Measurements from ENCODE around the gene POFUT2.

Gene POFUT2

DNA sequence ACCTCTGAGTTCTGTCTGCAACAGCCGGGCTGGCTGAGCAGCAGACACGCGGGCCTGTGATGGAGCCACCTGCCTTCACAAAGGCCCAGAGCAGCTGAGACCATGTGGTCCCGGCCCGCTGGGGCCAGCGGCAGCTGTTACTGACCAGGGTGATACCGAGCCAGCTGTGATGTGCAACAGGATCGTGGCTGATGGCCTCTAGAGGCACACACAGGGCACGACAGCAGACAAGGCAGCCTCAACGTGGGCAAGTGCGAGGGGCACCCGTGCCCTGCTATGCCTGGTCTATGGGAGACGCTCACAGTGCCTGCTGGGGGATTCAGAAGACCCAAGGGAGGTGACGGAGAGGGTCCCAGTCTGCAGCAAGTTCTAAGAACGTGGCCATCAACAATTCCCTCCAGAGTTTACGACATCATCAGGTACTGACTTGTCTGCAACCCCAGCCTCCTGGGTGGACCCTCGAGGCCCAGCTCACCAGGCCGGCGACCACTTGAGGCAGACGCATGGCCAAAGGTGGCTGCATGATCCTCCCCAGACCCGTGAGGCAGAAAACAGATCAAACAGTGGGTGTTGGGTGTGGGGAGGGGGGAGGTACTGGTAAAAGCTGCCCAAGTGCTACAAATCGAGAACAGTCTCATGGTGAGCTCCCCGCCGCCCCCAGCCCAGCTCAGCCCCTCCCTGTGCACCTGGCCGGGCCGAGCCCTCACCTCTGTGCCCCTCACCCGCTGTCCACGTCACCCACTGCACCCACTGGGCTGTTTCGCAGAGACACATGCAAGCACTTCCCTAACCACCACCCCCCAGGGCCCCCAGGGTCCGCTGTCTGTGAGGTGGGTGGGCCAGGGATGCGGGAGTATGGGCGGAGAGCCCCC, 6.0 kb downstream of the POFUT2 start:
- DNase-seq = no peak

- no peak for DNase-seq
Measured at GRCh38 chr21:45280969-45281368, 6.7 kb downstream of the POFUT2 start.

DNA sequence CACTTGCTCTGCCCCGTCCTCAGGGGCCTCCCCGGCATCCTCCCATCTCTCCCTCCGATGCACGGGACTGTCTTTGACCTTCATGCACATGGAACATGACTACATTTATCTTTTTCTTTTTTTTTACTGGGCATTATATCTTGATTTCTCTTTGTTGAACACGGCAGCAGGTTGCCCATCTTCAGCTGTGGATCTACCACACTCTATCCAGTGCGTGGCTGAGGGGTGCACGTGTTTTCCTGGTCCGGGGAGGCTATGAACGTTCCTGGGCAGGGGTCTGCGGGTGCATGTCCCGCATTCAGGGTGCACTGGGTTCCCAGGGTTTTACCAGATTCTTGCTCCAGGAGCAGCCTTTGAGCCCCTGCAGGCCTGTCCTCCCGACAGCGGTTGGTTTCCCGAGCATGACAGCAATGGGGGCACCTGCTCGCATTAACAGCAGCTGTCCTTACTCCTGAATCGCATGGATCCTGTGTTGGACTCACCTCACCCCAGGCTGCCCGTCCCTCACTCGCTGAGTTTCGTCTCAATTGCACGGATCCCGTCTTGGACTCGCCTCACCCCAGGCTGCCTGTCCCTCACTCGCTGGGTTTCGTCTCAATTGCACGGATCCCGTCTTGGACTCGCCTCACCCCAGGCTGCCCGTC, 7.4 kb downstream of the POFUT2 start:
- DNase-seq = no peak

- DNase-seq = no peak
Measured at GRCh38 chr21:45279446-45280177, 8.1 kb downstream of the POFUT2 start.

DNA sequence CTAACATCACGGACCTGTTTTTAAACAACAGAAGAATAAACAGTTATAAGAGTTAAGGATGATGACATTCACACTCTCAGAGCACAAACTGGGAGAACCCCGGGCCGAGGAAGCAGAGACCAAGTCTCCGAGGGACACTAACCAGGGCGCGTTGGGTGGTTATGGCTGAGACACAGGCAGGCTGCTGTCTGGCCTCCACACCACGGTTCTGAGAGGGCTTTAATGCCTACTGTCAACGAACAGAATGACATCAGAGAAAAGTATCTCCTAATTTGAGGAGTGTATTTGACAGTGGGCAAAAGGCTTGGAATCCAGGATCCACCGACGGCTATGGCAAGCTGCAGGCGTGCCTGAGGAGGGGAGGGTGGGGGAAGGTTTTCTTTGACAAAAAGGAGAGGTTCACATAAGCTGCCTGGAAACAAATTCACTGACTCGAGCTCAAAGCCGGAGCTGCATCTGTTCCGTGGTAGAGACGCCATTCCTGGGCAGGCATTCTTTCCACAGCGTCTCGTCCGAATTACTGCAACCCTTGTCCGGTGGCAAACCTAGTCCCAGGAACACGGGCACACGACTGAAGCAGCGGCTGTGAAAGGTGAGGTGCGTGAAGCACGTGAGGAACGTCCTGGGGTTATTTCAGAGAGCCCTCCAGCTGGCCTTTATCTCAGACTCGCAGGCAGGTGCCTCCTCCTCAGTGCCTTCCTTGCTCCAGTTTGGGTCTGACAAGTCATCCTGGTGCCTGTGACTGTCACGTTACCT, 9.4 kb downstream of the POFUT2 start:
- DNase-seq = no peak

- no peak for DNase-seq
Measured at GRCh38 chr21:45277101-45278045, 10.3 kb downstream of the POFUT2 start.

GRCh38 chr21:45276596-45276995, 11.1 kb downstream of the POFUT2 start:
- no peak for DNase-seq

- no peak for DNase-seq
Measured at GRCh38 chr21:45270306-45270821, 17.3 kb downstream of the POFUT2 start.

- DNase-seq = no peak
Measured at GRCh38 chr21:45269861-45270260, 17.8 kb downstream of the POFUT2 start.

GRCh38 chr21:45267390-45267760, 20.3 kb downstream of the POFUT2 start:
- no peak for DNase-seq

DNA sequence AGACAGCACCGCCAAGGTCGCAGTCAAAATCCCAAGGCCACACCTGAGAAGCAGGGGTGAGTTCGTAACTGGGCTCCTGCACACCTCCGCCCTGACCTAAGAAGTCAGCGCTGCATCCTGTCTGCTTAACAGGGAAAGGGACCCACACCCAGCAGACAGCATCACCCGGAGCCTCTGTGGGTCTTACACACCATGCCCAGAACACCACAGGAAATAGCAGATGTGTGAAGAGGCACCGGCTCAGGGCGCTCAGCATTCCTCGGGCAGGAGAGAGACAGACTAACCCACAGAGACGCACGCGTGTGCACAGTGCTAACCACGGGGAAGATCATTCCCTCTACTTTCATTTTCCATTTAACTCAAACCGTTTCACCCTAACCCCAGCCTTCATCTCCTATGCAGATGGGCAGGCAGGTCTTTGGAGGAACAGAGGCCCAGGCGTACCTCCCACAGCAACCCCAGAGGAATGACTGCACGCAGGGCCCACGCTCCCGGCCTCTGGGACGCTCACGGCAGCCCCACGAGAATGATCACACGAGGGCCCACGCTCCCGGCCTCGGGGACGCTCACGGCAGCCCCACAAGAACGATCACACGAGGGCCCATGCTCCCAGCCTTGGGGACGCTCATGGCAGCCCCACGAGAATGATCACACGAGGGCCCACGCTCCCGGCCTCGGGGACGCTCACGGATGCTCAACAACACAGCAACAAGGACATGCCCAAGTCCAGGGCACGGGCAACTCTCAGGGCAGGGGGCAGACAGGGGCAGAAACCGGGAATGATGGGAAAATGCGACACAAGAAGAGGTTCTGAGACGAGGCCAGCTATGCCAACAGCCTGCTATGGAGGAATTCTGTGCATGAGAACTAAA, 20.9 kb downstream of the POFUT2 start:
- no peak for DNase-seq

DNA sequence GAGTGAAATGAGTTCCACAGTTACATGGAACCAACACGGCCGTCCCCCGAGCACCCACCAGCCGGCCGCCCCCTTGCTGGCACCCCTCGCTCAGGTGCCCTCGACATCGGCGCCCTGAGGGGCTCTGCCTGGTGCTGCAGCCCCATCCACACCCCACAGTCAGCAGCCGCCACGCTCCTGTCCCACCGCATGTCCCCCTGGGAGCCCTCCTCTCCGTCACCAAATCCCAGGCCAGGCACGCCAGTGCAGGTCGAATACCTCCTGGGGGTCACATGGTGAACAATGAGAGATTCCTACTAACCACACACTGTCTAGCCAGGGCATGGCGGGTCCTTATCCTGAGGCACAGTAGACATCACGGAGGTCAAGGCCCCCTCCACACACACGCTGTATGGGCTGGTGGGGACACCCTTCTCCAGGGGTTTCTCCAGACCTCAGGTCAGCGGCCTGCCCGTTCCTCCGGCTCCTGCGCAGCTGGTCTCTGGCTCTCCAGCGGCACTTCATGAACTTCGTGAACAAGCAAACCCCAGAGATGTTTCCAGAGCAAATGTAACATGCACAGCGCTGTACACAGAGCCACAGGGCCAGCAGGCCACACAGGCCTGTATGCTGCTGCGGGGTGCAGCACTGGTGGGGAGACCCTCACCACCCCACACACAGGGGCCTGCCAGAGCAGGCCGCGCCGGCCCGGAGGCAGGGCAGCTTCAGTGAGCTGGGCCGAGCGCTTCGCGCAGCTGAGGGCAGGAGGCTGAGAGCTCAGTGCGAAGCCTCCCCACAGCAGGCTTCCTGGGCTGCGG, 21.8 kb downstream of the POFUT2 start:
- no peak for DNase-seq

DNA sequence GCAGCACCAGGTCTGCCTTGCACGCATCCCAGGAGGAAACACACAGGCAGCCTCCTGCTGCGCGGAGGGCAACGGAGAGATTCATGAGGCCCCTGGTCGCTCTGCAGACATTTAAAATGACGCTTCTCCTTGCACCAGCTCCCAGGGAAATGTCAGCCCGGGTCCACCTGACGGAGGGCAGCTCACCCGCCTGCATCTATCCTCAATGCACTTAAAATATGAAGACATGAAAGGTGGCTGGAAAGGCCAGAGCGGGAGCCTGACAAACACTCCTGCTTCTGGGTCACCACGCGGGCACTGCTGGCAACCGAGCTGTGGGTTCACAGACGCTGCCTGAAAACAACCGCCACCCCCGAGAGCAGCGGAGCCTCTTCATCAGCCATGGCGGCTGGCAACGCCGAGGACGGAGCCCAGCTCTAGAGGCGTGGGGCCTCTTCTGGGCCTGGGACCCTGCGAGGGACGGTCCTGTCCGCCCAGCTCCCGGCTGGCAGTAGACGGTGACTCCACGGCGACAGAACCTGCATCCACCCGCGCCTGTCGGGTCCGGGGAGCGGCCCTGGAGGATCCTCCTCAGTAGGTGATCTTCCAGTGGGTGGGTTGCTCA, 22.7 kb downstream of the POFUT2 start:
- DNase-seq = no peak

GRCh38 chr21:45264146-45264911, 23.4 kb downstream of the POFUT2 start:
- no peak for DNase-seq

DNA sequence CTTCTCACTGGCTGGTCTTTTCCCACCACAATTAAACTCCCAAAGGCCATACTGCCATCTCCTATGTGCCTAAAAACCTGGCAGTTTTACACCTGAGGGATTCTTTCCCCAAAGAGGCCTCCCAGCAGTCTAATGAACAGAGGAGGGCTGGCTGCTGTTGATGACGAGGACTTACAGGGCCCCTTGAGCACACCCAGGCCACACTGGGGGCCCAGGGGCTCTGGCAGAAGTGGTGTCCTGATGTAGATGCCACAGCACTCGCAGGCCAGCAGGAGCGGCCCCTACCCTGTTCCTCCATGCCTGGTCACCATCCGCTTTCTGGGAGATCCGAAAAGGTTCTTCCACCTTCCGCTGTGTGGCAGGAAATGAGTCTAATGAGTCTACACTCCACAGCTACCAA, 24.2 kb downstream of the POFUT2 start:
- DNase-seq = no peak

DNA sequence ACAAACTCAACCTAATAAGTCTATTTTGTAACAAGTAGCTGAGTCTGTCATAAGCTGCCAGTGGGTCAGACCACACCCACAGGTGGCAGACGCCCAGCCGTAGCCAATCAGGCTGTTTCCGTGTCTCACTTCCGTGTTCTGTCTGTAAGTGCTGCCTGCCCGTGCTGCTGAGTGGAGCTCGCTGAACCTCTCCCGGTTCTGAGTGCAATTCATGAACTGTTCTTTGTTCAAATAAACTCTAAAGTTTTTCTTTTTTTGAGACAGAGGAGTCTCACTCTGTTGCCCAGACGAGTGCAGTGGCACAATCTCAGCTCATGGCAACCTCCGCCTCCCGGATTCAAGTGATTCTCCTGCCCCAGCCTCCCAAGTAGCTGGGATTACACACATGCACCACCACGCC, 25.1 kb downstream of the POFUT2 start:
- no peak for DNase-seq

DNA sequence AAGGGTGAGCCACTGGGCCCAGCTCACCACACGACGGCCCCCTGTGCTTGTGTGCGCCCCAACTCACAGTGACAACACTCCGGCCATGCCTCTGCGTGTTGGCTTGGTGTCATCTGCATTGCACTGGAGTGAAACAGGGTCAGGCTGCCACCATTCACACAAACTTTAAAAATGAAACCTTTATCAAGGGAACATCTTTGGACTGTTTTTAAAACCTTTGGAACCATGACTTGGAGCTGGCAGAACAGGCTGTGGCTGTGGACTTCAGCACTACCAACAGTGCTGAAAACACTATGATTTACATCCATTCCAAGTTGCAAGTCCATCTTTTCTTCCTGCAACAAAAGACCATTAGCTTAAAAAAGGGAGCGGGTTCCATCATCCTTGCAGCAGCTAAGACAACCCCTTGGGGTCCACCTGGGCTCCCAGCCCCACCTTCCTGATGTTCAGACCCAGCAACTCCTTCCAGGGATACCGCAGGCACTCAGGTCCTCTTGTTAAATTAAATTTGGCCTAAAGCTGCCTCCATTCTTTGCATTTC, 25.6 kb downstream of the POFUT2 start:
- no peak for DNase-seq

- no peak for DNase-seq
Measured at GRCh38 chr21:45261093-45261492, 26.6 kb downstream of the POFUT2 start.

Measured in left hindlimb (tissue), 1 donor.